BJ (cell line): ENCODE measurements around the gene COBLL1. TPM values are rescaled to one million over a fixed set of nuclear protein-coding genes. Genes with fewer than 3 reads are reported as not detected.

Source experiments
- CTCF ChIA-PET: fragments of 350-600 bp; formaldehyde crosslinking; extraction: SDS; loops from one replicate; lab custom pipeline; 2021; ENCODE audit warnings: antibody characterized with exemption, inconsistent platforms; lab: Yijun Ruan, JAX
- POLR2A ChIA-PET: fragments of 300-600 bp; sonication (Branson Sonifier 250); formaldehyde crosslinking; extraction: SDS; loops from one replicate; lab custom pipeline; 2021; ENCODE audit warnings: antibody characterized with exemption; lab: Charles Lee
- DNase-seq: peaks from one replicate; pipeline ENCODE4 v3.0.0-alpha.2; 2011; ENCODE audit warnings: low read depth
- H3K27me3 ChIP-seq: 2 replicates; pipeline ENCODE4 v1.6.0; 2011; ENCODE audit warnings: low read length; ENCODE audit not compliant: control insufficient read depth, insufficient read depth
- H3K36me3 ChIP-seq: 2 replicates; pipeline ENCODE4 v1.5.1; 2011; ENCODE audit warnings: low read length; ENCODE audit not compliant: control insufficient read depth, insufficient read depth
- H3K4me3 ChIP-seq: 2 replicates; pipeline ENCODE4 v1.5.1; 2011; ENCODE audit warnings: low read depth, mild to moderate bottlenecking, control low read depth, low read length
- polyA plus RNA-seq: library from polyadenylated mRNA; depleted of rRNA; stranded (reverse); fragments of >200 nt; gene quantifications from 2 replicates; pipeline ENCODE4 v1.2.3, GENCODE V29; 2011
- TF ChIP-seq, protein P1 (sequence below): IDR thresholded peaks from 2 replicates; pipeline ENCODE4 v1.5.1; 2011; ENCODE audit warnings: low read depth, mild to moderate bottlenecking, control low read depth, inconsistent platforms, low read length, moderate library complexity; ENCODE audit not compliant: insufficient read depth

The COBLL1 gene
- polyA plus RNA-seq, 1 experiment: 34.2 TPM

DNA sequence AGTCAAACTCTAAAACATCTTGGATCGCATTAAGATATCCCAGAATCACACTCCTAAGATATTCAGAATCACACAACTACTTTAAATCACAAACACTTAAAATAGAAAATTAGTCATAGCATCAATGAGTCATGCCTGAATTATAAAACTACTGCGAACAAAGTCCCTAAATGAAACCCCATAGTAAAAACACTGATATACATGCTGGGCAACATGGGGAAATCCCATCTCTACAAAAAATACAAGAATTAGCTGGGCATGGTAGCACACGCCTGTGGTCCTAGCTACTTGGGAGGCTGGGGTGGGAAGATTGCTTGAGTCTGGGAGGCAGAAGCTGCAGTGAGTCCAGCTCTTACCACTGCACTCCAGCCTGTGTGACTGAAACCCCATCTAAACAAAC is 101.7 kb downstream of the COBLL1 start:
- Histone ChIP-seq H3K4me3 (no peak overlapping the region), H3K36me3 (no peaks in the 10 kb centered on the region; the same call in 1 of the 2 replicates), H3K27me3 (no peaks in the 10 kb centered on the region)
- peak; percentile 37 for DNase-seq
- ChIA-PET POLR2A (no interaction called here), CTCF (no interaction called here)
- TF ChIP-seq, protein P1, sequence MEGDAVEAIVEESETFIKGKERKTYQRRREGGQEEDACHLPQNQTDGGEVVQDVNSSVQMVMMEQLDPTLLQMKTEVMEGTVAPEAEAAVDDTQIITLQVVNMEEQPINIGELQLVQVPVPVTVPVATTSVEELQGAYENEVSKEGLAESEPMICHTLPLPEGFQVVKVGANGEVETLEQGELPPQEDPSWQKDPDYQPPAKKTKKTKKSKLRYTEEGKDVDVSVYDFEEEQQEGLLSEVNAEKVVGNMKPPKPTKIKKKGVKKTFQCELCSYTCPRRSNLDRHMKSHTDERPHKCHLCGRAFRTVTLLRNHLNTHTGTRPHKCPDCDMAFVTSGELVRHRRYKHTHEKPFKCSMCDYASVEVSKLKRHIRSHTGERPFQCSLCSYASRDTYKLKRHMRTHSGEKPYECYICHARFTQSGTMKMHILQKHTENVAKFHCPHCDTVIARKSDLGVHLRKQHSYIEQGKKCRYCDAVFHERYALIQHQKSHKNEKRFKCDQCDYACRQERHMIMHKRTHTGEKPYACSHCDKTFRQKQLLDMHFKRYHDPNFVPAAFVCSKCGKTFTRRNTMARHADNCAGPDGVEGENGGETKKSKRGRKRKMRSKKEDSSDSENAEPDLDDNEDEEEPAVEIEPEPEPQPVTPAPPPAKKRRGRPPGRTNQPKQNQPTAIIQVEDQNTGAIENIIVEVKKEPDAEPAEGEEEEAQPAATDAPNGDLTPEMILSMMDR: no peak

DNA sequence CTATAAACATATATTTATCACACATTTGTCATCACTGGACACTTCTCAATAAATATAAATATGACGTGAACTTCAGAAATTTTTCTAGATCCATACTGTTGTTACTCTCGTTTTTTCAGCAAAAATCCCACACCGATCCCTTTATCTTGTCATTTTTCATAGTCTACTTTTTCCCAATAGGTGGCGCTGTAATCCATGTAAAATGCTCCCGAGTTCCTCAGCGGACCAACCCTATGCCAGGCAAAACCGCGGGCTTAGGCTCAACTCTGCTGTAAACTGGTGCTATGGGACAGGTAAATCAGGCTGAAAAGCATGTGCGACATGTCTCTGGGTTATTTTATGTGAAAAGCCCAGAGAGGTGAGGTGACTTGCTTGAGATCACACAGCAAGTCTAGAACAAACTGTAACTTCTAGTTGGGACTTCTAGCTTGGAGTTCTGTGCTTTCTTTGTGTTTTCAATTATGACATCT is 104.0 kb downstream of the COBLL1 start:
- H3K27me3 ChIP-seq: no peaks in the 10 kb centered on the region
- no peak overlapping the region for H3K4me3 ChIP-seq
- TF ChIP-seq, protein P1: peak; percentile 69
- H3K36me3 ChIP-seq: no peaks in the 10 kb centered on the region
- ChIA-PET POLR2A (no interaction called here), CTCF (interaction anchor here (0.5 to 2.2 kb wide), 16 partner anchors 11 to 254 kb away, joined by 3 to 19 read pairs (median 4); partner anchors contain the start of genes COBLL1 and SLC38A11)
- DNase-seq: no peak

DNA sequence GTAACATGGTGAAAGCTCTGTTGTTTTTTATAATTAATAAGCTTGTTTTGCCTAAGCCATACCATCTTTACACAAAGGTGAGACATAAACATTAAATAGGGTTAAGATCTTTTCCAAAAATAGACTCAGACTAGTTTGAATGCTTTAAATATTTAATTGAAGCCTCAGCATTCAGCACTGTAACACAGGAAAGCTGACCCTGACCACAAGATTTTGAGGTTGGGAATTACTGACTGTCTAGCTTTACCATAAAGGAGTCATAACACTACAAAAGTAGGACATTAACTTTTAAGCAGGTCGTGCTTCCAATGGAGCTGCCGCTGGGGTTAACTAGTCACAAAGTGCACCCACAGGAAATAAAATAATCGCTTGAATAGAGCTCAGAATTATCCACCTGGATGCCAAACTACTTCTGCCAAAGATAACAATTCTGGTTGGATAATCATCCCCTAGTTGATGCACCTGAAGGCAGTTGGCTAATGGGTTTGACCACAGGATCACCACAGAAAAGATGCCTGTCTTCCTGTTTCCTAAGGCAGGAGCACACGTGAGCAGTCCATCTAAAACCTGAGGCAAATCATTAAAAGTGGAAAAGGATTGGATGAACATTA is 106.2 kb downstream of the COBLL1 start:
- H3K27me3 ChIP-seq: no peaks in the 10 kb centered on the region
- no peak overlapping the region for H3K4me3 ChIP-seq
- POLR2A ChIA-PET: interaction anchor here (0.6 kb wide), 1 partner anchor 157 kb away, joined by 3 read pairs; no protein-coding TSS in a partner anchor
- TF ChIP-seq, protein P1: no peak
- no peak for DNase-seq
- CTCF ChIA-PET: interaction anchor here (0.6 to 2.8 kb wide), 9 partner anchors 10 to 280 kb away, joined by 3 to 20 read pairs (median 3); partner anchors contain the start of gene COBLL1
- H3K36me3 ChIP-seq: no peaks in the 10 kb centered on the region

DNA sequence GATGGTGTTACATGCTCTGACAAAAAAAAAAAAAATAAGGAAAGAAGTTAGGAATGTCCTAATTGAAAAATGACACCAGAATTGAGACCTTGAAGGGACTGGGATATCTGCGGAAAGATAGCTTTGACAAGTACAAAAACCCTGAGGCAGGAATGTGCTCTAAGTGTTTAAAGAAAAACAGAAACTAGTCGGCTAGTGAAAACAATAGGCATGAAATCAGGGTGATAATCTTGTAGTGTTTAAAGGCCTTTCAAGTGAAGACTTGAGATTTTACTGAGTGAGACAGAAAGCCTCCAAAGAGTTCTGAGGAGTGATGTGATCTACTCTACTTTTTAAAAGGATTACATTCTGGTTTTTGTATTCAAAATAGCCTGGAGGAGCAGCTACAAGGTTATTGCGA is 107.4 kb downstream of the COBLL1 start:
- Histone ChIP-seq H3K4me3 (no peak overlapping the region), H3K36me3 (no peaks in the 10 kb centered on the region), H3K27me3 (no peaks in the 10 kb centered on the region)
- DNase-seq: no peak
- TF ChIP-seq, protein P1: no peak
- POLR2A ChIA-PET: no interaction called here
- CTCF ChIA-PET: interaction anchor here (0.7 to 2.8 kb wide), 4 partner anchors 33 to 243 kb away, joined by 3 to 20 read pairs (median 3); partner anchors contain the start of gene COBLL1

DNA sequence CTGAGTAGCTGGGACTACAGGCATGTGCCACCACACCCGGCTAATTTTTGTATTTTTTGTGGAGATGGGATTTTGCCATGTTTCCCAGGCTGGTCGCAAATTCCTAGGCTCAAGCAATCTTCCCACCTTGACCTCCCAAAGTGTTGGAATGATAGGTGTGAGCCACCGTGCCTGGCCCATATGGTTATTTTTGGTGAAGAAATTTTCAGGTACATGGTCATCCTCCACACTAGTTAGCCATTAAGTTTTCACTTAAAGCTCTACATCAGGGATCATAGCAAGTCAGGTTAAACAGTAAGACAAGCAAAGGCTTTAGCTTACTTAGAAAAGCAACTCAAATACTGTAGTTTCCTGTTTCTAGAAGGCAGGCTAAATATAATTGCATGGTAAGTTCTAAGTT is 116.1 kb downstream of the COBLL1 start:
- Histone ChIP-seq H3K36me3 (no peaks in the 10 kb centered on the region), H3K4me3 (no peak overlapping the region), H3K27me3 (no peaks in the 10 kb centered on the region)
- TF ChIP-seq, protein P1: no peak
- CTCF ChIA-PET: interaction anchor here (0.7 to 0.8 kb wide), 2 partner anchors 10 to 1172 kb away, joined by 3 to 4 read pairs; no protein-coding TSS in a partner anchor
- no peak for DNase-seq
- POLR2A ChIA-PET: no interaction called here
